Activated T-cell treated with anti-CD3 and anti-CD28 coated beads for 1 hour (primary cell): ENCODE measurements around the gene ME3.
"Not testable (repeated sequence)": the region's sequence is repeated elsewhere in the genome, so short reads cannot be mapped to it uniquely, and the experiment has no call there.

ENCODE experiments used
- DNase-seq: peaks from one replicate; pipeline ENCODE4 v3.0.0-alpha.2; 2020; ENCODE audit warnings: low read depth

Gene ME3

GRCh38 chr11:86663761-86664160 is 8.7 kb downstream of the ME3 start:
- no peak for DNase-seq

- no peak for DNase-seq
These were observed 9.1 kb downstream of the ME3 start for GRCh38 chr11:86663291-86663690.

GRCh38 chr11:86660736-86661135 is 11.7 kb downstream of the ME3 start:
- DNase-seq, result no peak

GRCh38 chr11:86660088-86660487 is 12.3 kb downstream of the ME3 start:
- no peak for DNase-seq

GRCh38 chr11:86658534-86658933 is 13.9 kb downstream of the ME3 start:
- no peak for DNase-seq

GRCh38 chr11:86645212-86645611 is 27.2 kb downstream of the ME3 start:
- DNase-seq, result not testable (repeated sequence)

- DNase-seq, result no peak
These were observed 28.1 kb downstream of the ME3 start for GRCh38 chr11:86644291-86644690.

GRCh38 chr11:86641537-86642261 is 30.7 kb downstream of the ME3 start:
- no peak for DNase-seq

GRCh38 chr11:86639137-86639536 is 33.3 kb downstream of the ME3 start:
- no peak for DNase-seq

- no peak for DNase-seq
These were observed 33.7 kb downstream of the ME3 start for GRCh38 chr11:86638673-86639072.

GRCh38 chr11:86637988-86638387 is 34.4 kb downstream of the ME3 start:
- DNase-seq, result no peak

- DNase-seq, result no peak
These were observed 36.1 kb downstream of the ME3 start for GRCh38 chr11:86636275-86636674.

- DNase-seq, result no peak
These were observed 39.7 kb downstream of the ME3 start for GRCh38 chr11:86632499-86633269.

GRCh38 chr11:86630229-86630981 is 42.0 kb downstream of the ME3 start:
- no peak for DNase-seq

- DNase-seq, result no peak
These were observed 43.2 kb downstream of the ME3 start for GRCh38 chr11:86629045-86629706.

GRCh38 chr11:86627776-86628455 is 44.5 kb downstream of the ME3 start:
- DNase-seq, result no peak

- no peak for DNase-seq
These were observed 46.4 kb downstream of the ME3 start for GRCh38 chr11:86625981-86626380.

- DNase-seq, result no peak
These were observed 46.9 kb downstream of the ME3 start for GRCh38 chr11:86625544-86625943.

GRCh38 chr11:86624366-86624765 is 48.0 kb downstream of the ME3 start:
- DNase-seq, result no peak

- DNase-seq, result no peak
These were observed 48.7 kb downstream of the ME3 start for GRCh38 chr11:86623736-86624135.

- no peak for DNase-seq
These were observed 49.3 kb downstream of the ME3 start for GRCh38 chr11:86623041-86623621.
